Hepatocyte (in vitro differentiated cells): Measurements from ENCODE around the gene ZNF587B.

Source experiments
- CTCF ChIP-seq: fragments of 200-600 bp; sonication (generic); IDR thresholded peaks from 2 replicates; pipeline ENCODE4 v1.5.1; 2016; ENCODE audit warnings: antibody characterized with exemption, mild to moderate bottlenecking; ENCODE audit not compliant: poor library complexity
- EZH2 ChIP-seq: fragments of 200-600 bp; sonication (generic); IDR thresholded peaks from 2 replicates; pipeline ENCODE4 v1.6.1; 2016; ENCODE audit warnings: antibody characterized with exemption, mild to moderate bottlenecking, borderline replicate concordance

GRCh38 chr19:57803594-57804325 lies 26.3 kb upstream of the ZNF587B start:
- no peak for TF ChIP-seq CTCF
- TF ChIP-seq EZH2: no peak
